Neural cell (in vitro differentiated cells): ENCODE data around the gene EHBP1. TPM values are rescaled to one million over a fixed set of nuclear protein-coding genes. Genes with fewer than 3 reads are reported as not detected.

Source experiments
- H2AFZ ChIP-seq: fragments of 200-600, 300-800 bp; sonication (generic), shearing (Covaris generic); 2 replicates; pipeline ENCODE4 v1.6.0; 2014; ENCODE audit warnings: low read depth, mild to moderate bottlenecking, antibody characterized with exemption, low read length, moderate library complexity
- H3F3A ChIP-seq: fragments of 200-600 bp; shearing (Covaris generic); 2 replicates; pipeline ENCODE4 v1.6.1; 2016; ENCODE audit warnings: mild to moderate bottlenecking, moderate library complexity, mixed read lengths, antibody characterized with exemption, low read length; ENCODE audit not compliant: insufficient read depth, poor library complexity, severe bottlenecking
- H3K27ac ChIP-seq: fragments of 200-600, 300-800 bp; sonication (generic), shearing (Covaris generic); 2 replicates; pipeline ENCODE4 v1.5.1; 2014; ENCODE audit warnings: mild to moderate bottlenecking, low read length, moderate library complexity
- H3K27me3 ChIP-seq: fragments of 300-800, 200-600 bp; sonication (generic), shearing (Covaris generic); 2 replicates; pipeline ENCODE4 v1.6.0; 2014; ENCODE audit warnings: mild to moderate bottlenecking, low read depth, low read length, moderate library complexity; ENCODE audit not compliant: insufficient read depth
- H3K36me3 ChIP-seq: fragments of 300-800, 200-600 bp; sonication (generic), shearing (Covaris generic); 2 replicates; pipeline ENCODE4 v1.5.1; 2014; ENCODE audit warnings: mild to moderate bottlenecking, antibody characterized with exemption, low read length, moderate library complexity; ENCODE audit not compliant: insufficient read depth
- H3K4me2 ChIP-seq: fragments of 300-800, 200-600 bp; sonication (generic), shearing (Covaris generic); 2 replicates; pipeline ENCODE4 v1.6.0; 2014; ENCODE audit warnings: mild to moderate bottlenecking, low read length
- H3K4me3 ChIP-seq: fragments of 300-800, 200-600 bp; sonication (generic), shearing (Covaris generic); 2 replicates; pipeline ENCODE4 v1.5.1; 2014; ENCODE audit warnings: mild to moderate bottlenecking, low read length, moderate library complexity
- H3K79me2 ChIP-seq: fragments of 200-600 bp; shearing (Covaris generic); replicated peaks from 2 replicates; pipeline ENCODE4 v1.6.0; 2014; ENCODE audit warnings: mild to moderate bottlenecking, low read length, moderate library complexity; ENCODE audit not compliant: insufficient read depth
- H3K9ac ChIP-seq: fragments of 300-800, 200-600 bp; sonication (generic), shearing (Covaris generic); 2 replicates; pipeline ENCODE4 v1.6.1; 2016; ENCODE audit warnings: mild to moderate bottlenecking, low read length, mixed read lengths
- H3K9me2 ChIP-seq: fragments of 200-600 bp; shearing (Covaris generic); 2 replicates; pipeline ENCODE4 v1.6.1; 2016; ENCODE audit warnings: mild to moderate bottlenecking, low read length, mixed read lengths; ENCODE audit not compliant: insufficient read depth
- H3K9me3 ChIP-seq: fragments of 200-600, 300-800 bp; sonication (generic), shearing (Covaris generic); 2 replicates; pipeline ENCODE4 v1.6.1; 2016; ENCODE audit warnings: mild to moderate bottlenecking, mixed run types, low read length, moderate library complexity, mixed read lengths
- H4K20me1 ChIP-seq: fragments of 200-600 bp; shearing (Covaris generic); 2 replicates; pipeline ENCODE4 v1.6.1; 2016; ENCODE audit warnings: mild to moderate bottlenecking, mixed run types; ENCODE audit not compliant: insufficient read depth
- EP300 ChIP-seq: fragments of 450-650 bp; conservative IDR thresholded peaks from 2 replicates; pipeline ENCODE4 v1.6.1; 2014; ENCODE audit warnings: antibody characterized with exemption, mild to moderate bottlenecking, moderate library complexity; ENCODE audit not compliant: poor library complexity, severe bottlenecking
- EZH2 ChIP-seq: fragments of 200-600, 300-800 bp; shearing (Covaris generic), sonication (generic); IDR thresholded peaks from 2 replicates; pipeline ENCODE4 v1.6.1; 2014; ENCODE audit warnings: antibody characterized with exemption, low read length, borderline replicate concordance, mild to moderate bottlenecking; ENCODE audit not compliant: insufficient read depth, poor library complexity, severe bottlenecking
- MXI1 ChIP-seq: fragments of 450-650 bp; conservative IDR thresholded peaks from 2 replicates; pipeline ENCODE4 v1.6.1; 2014; ENCODE audit warnings: antibody characterized with exemption, mild to moderate bottlenecking; ENCODE audit not compliant: poor library complexity, severe bottlenecking
- POLR2AphosphoS5 ChIP-seq: IDR thresholded peaks from 2 replicates; pipeline ENCODE4 v1.6.1; 2012
- RAD21 ChIP-seq: fragments of 450-650 bp; conservative IDR thresholded peaks from 2 replicates; pipeline ENCODE4 v1.6.1; 2014; ENCODE audit warnings: antibody characterized with exemption, mild to moderate bottlenecking, moderate library complexity
- SMC3 ChIP-seq: fragments of 450-650 bp; conservative IDR thresholded peaks from 2 replicates; pipeline ENCODE4 v1.6.1; 2014; ENCODE audit warnings: antibody characterized with exemption, mild to moderate bottlenecking, moderate library complexity; ENCODE audit not compliant: poor library complexity
- TAF1 ChIP-seq: IDR thresholded peaks from 2 replicates; pipeline ENCODE4 v1.6.1; 2012; ENCODE audit warnings: low read depth
- polyA plus RNA-seq: library from polyadenylated mRNA; depleted of rRNA; stranded (reverse); fragments of >200 nt; gene quantifications from 2 replicates; pipeline ENCODE4 v1.2.3, GENCODE V29; 2014
- TF ChIP-seq, protein P1 (sequence below): IDR thresholded peaks from 2 replicates; pipeline ENCODE4 v1.6.1; 2012; ENCODE audit warnings: borderline replicate concordance
- TF ChIP-seq, protein P2 (sequence below): fragments of 450-650 bp; IDR thresholded peaks from 2 replicates; pipeline ENCODE4 v1.5.1; 2014; ENCODE audit warnings: antibody characterized with exemption, mild to moderate bottlenecking, moderate library complexity; ENCODE audit not compliant: poor library complexity, severe bottlenecking

Gene EHBP1
- polyA plus RNA-seq, 1 donor from 2014 or later, result 52.6 TPM

DNA sequence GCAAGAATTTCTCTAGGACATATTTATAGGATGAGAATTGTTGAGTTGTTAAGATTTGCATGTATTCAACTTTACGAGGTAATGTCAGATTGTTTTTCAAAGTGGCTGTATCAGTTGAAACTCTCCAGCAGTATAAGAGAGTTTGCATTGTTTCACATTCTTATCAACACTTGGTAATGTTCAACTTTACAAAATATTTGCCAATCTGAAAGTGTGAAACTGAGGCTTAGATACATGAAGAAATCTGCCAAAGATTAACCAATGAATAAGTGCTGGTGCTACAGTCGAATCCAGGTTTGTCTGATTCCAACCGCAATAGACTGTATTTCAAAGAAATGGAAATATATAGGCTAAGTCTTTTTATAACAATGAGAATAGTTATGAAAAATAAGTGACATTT is 117.0 kb downstream of the EHBP1 start:
- no peaks in the 10 kb centered on the region for H3K79me2 ChIP-seq
- no peak for TF ChIP-seq EP300
- no peak for TF ChIP-seq RAD21
- TF ChIP-seq TAF1, result no peak
- TF ChIP-seq, protein P1, sequence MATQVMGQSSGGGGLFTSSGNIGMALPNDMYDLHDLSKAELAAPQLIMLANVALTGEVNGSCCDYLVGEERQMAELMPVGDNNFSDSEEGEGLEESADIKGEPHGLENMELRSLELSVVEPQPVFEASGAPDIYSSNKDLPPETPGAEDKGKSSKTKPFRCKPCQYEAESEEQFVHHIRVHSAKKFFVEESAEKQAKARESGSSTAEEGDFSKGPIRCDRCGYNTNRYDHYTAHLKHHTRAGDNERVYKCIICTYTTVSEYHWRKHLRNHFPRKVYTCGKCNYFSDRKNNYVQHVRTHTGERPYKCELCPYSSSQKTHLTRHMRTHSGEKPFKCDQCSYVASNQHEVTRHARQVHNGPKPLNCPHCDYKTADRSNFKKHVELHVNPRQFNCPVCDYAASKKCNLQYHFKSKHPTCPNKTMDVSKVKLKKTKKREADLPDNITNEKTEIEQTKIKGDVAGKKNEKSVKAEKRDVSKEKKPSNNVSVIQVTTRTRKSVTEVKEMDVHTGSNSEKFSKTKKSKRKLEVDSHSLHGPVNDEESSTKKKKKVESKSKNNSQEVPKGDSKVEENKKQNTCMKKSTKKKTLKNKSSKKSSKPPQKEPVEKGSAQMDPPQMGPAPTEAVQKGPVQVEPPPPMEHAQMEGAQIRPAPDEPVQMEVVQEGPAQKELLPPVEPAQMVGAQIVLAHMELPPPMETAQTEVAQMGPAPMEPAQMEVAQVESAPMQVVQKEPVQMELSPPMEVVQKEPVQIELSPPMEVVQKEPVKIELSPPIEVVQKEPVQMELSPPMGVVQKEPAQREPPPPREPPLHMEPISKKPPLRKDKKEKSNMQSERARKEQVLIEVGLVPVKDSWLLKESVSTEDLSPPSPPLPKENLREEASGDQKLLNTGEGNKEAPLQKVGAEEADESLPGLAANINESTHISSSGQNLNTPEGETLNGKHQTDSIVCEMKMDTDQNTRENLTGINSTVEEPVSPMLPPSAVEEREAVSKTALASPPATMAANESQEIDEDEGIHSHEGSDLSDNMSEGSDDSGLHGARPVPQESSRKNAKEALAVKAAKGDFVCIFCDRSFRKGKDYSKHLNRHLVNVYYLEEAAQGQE, result no peak
- no peak for TF ChIP-seq SMC3
- TF ChIP-seq MXI1, result no peak
- no peak for TF ChIP-seq POLR2AphosphoS5
- TF ChIP-seq EZH2, result no peak
- TF ChIP-seq, protein P2, sequence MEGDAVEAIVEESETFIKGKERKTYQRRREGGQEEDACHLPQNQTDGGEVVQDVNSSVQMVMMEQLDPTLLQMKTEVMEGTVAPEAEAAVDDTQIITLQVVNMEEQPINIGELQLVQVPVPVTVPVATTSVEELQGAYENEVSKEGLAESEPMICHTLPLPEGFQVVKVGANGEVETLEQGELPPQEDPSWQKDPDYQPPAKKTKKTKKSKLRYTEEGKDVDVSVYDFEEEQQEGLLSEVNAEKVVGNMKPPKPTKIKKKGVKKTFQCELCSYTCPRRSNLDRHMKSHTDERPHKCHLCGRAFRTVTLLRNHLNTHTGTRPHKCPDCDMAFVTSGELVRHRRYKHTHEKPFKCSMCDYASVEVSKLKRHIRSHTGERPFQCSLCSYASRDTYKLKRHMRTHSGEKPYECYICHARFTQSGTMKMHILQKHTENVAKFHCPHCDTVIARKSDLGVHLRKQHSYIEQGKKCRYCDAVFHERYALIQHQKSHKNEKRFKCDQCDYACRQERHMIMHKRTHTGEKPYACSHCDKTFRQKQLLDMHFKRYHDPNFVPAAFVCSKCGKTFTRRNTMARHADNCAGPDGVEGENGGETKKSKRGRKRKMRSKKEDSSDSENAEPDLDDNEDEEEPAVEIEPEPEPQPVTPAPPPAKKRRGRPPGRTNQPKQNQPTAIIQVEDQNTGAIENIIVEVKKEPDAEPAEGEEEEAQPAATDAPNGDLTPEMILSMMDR, result no peak

DNA sequence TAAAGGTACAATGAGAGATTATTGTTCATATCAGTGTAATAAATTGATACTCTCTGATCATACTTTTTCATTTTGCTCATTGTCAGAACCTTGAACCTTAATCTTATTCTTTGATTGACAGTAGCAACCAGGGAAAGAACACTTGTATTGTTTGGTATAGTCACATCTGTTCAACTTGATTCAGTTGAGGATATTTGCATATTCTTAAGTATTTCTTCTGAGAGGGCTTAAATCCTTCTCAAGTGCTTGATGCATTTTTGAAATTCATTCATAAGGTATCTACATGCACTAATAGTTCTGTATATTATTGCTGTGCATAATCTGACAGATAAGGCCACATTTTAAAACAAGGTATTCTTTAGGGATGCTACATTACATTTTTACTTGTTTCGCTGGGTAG is 118.9 kb downstream of the EHBP1 start:
- H3K4me3 ChIP-seq, result no peak overlapping the region
- H3F3A ChIP-seq, result no peaks in the 10 kb centered on the region
- no peak overlapping the region for H3K9ac ChIP-seq
- H3K9me2 ChIP-seq, result no peaks in the 10 kb centered on the region
- no peak overlapping the region for H3K4me2 ChIP-seq
- H3K27me3 ChIP-seq, result no peaks in the 10 kb centered on the region
- H3K36me3 ChIP-seq, result no peaks in the 10 kb centered on the region
- no peak overlapping the region for H3K27ac ChIP-seq
- H3K9me3 ChIP-seq, result no peaks in the 10 kb centered on the region
- H2AFZ ChIP-seq, result no peak overlapping the region
- TF ChIP-seq RAD21, result no peak
- no peaks in the 10 kb centered on the region for H4K20me1 ChIP-seq
- H3K79me2 ChIP-seq, result no peaks in the 10 kb centered on the region

More for the DNA sequence above, 117.0 kb downstream of the EHBP1 start:
- Histone ChIP-seq H3K4me3 (no peak overlapping the region), H3K36me3 (no peaks in the 10 kb centered on the region), H3K9me3 (no peaks in the 10 kb centered on the region), H3F3A (no peaks in the 10 kb centered on the region), H3K27me3 (no peaks in the 10 kb centered on the region), H4K20me1 (no peaks in the 10 kb centered on the region), H3K9me2 (no peaks in the 10 kb centered on the region), H3K27ac (no peak overlapping the region), H3K4me2 (no peak overlapping the region), H2AFZ (no peak overlapping the region), H3K9ac (no peak overlapping the region)

DNA sequence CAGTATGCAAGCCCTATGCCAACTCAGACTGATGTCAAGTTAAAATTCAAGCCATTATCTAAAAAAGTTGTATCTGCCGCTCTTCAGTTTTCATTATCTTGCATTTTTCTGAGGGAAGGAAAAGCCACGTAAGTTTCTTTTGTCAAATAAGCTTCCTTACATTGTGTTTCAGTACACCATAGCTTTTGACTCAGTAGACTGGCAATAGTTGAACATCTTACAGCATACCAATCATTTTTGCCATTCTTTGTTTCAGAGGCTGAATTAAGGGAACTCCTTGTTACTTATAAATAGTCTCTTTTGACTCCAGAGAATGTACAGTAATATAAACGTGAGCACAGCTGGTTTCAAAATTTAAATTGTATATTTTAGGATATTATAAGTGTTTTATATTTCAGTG is 120.6 kb downstream of the EHBP1 start:
- H3K4me2 ChIP-seq, result peak overlapping the region; percentile 23

More for the DNA sequence above, 120.6 kb downstream of the EHBP1 start:
- Histone ChIP-seq H3K36me3 (no peaks in the 10 kb centered on the region), H3F3A (no peaks in the 10 kb centered on the region), H3K79me2 (no peaks in the 10 kb centered on the region), H3K9me3 (no peaks in the 10 kb centered on the region), H4K20me1 (no peaks in the 10 kb centered on the region), H3K9me2 (no peaks in the 10 kb centered on the region), H3K27ac (no peak overlapping the region), H3K27me3 (no peaks in the 10 kb centered on the region), H3K4me3 (no peak overlapping the region), H3K9ac (no peak overlapping the region), H2AFZ (no peak overlapping the region)
- no peak for TF ChIP-seq SMC3
- TF ChIP-seq EP300, result no peak
- TF ChIP-seq, protein P2, result no peak
- TF ChIP-seq POLR2AphosphoS5, result no peak
- TF ChIP-seq MXI1, result no peak
- TF ChIP-seq, protein P1, result no peak
- no peak for TF ChIP-seq EZH2
- no peak for TF ChIP-seq TAF1
- TF ChIP-seq RAD21, result no peak
